Transverse colon (tissue), 4 donors: ENCODE data around the gene COL13A1. TPM values are rescaled to one million over a fixed set of nuclear protein-coding genes. Genes with fewer than 3 reads are reported as not detected.

Experiments used
- DNase-seq: peaks from one replicate; pipeline ENCODE4 v3.0.0-alpha.2; 2019
- H3K27ac ChIP-seq, 4 donors: fragments of 200-600 bp; sonication (generic); 2 replicates each; pipeline ENCODE4 v1.5.1; 2016 to 2018; ENCODE audit warnings: inconsistent platforms in 4 of 4
- H3K27me3 ChIP-seq: fragments of 200-600 bp; sonication (generic); 2 replicates; pipeline ENCODE4 v1.5.1; 2017; ENCODE audit warnings: inconsistent platforms
- H3K36me3 ChIP-seq, 4 donors: fragments of 200-600 bp; sonication (generic); 2 replicates each; pipeline ENCODE4 v1.5.1; 2017 to 2019; ENCODE audit warnings: inconsistent platforms in 4 of 4
- H3K4me1 ChIP-seq, 4 donors: fragments of 200-600 bp; sonication (generic); 2 replicates each; pipeline ENCODE4 v1.5.1; 2017 to 2020; ENCODE audit warnings: inconsistent platforms in 4 of 4
- H3K4me3 ChIP-seq, 4 donors: fragments of 200-600 bp; sonication (generic); 1 replicate in 1 of 4; 2 replicates in 3 of 4; pipeline versions ENCODE4 v1.5.1 to v1.6.1; 2017 to 2019; ENCODE audit warnings: inconsistent platforms in 4 of 4
- H3K9me3 ChIP-seq, 2 donors: fragments of 200-600 bp; sonication (generic); 2 replicates each; pipeline ENCODE4 v1.5.1; 2017 to 2019; ENCODE audit warnings: inconsistent platforms in 2 of 2
- EP300 ChIP-seq: sonication (generic); formaldehyde crosslinking; IDR thresholded peaks from one replicate; pipeline ENCODE4 v1.6.1; 2017; ENCODE audit warnings: antibody characterized with exemption, low read depth
- POLR2A ChIP-seq: fragments of 450-650 bp; IDR thresholded peaks from one replicate; pipeline ENCODE4 v1.6.1; 2016; ENCODE audit warnings: antibody characterized with exemption, mild to moderate bottlenecking, moderate library complexity
- POLR2AphosphoS5 ChIP-seq, 3 donors: sonication (generic); formaldehyde crosslinking; IDR thresholded peaks; one replicate each; pipeline ENCODE4 v1.6.1; 2016; ENCODE audit warnings: antibody characterized with exemption in 3 of 3
- WGBS, 2 donors: methylation state at CpG; one replicate each; pipeline ENCODE4 v1.1.5; 2018; ENCODE audit warnings: low coverage in 1 of 2; 5-methylcytosine and 5-hydroxymethylcytosine counted together
- in situ Hi-C, 4 donors: fragments of 200-750 bp; cut with MboI; loops; one replicate each; pipeline versions ENCODE4 v1.15.0 to v1.15.1; 2017; ENCODE audit warnings: low sequenced_read_pairs in 3 of 4, low pct_ligation_motif_present in 1 of 4, low pct_unique_long_range_greater_than_20kb in 1 of 4
- intact Hi-C: fragments of 100-400 bp; cut with DNase I; formaldehyde crosslinking; loops from one replicate; pipeline ENCODE4 v1.15.1; 2023; ENCODE audit warnings: low total_unique reads
- total RNA-seq, 4 donors: library from RNA; depleted of rRNA; stranded (reverse); fragments of >200 nt; gene quantifications; one replicate each; pipeline ENCODE4 v1.1.0, GENCODE V29; 2016
- TF ChIP-seq, protein P1 (sequence below), 5 experiments: fragments of 200-600 bp in 3 of 5; fragments of 450-650 bp in 2 of 5; sonication (generic) in 3 of 5; IDR thresholded peaks; 1 replicate in 2 of 5; 2 replicates in 3 of 5; pipeline ENCODE4 v1.5.1; 2016 to 2017; ENCODE audit warnings: antibody characterized with exemption in 5 of 5, inconsistent platforms in 3 of 5, mild to moderate bottlenecking in 2 of 5, moderate library complexity in 1 of 5

COL13A1 gene
- total RNA-seq, 4 donors from 2014 or later = 0.68 to 8.2 (median 2.1) TPM

DNA sequence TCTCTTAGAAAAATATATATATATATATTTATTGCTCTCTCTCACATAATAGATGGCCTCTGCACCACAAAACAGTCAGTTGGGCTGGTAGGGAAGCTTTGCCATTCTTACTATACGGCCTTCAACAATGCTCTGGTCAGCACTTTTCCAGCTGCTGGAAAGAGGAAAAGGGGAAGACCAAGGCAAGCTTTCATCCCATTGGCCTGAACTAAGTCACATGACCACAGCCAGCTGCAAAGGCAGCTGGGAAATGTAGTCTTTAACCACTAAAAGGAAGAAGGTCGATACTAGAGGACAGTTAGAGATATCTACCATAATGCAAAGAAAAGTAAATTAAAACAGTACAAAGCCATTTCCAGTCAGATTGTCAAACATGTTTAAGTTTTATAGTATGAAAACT lies 192.6 kb downstream of the COL13A1 start:
- no peaks in the 10 kb centered on the region for H3K4me1 ChIP-seq
- DNase-seq = peak; percentile 12
- TF ChIP-seq POLR2AphosphoS5 (IDR thresholded peaks at IDR 0.05) = no peak
- TF ChIP-seq POLR2A = no peak
- no peak for TF ChIP-seq EP300
- TF ChIP-seq, protein P1, sequence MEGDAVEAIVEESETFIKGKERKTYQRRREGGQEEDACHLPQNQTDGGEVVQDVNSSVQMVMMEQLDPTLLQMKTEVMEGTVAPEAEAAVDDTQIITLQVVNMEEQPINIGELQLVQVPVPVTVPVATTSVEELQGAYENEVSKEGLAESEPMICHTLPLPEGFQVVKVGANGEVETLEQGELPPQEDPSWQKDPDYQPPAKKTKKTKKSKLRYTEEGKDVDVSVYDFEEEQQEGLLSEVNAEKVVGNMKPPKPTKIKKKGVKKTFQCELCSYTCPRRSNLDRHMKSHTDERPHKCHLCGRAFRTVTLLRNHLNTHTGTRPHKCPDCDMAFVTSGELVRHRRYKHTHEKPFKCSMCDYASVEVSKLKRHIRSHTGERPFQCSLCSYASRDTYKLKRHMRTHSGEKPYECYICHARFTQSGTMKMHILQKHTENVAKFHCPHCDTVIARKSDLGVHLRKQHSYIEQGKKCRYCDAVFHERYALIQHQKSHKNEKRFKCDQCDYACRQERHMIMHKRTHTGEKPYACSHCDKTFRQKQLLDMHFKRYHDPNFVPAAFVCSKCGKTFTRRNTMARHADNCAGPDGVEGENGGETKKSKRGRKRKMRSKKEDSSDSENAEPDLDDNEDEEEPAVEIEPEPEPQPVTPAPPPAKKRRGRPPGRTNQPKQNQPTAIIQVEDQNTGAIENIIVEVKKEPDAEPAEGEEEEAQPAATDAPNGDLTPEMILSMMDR (IDR thresholded peaks at IDR 0.05) = no peak
- H3K27ac ChIP-seq = no peak overlapping the region
- H3K36me3 ChIP-seq = no peaks in the 10 kb centered on the region
- H3K4me3 ChIP-seq = no peak overlapping the region
- intact Hi-C loops = no loop called here
- H3K27me3 ChIP-seq = no peaks in the 10 kb centered on the region
- H3K9me3 ChIP-seq = no peaks in the 10 kb centered on the region
- in situ Hi-C loops = no loop called here
- 38 to 56% methylated on average over 2 of the region's 2 CpGs for WGBS, 2 donors

DNA sequence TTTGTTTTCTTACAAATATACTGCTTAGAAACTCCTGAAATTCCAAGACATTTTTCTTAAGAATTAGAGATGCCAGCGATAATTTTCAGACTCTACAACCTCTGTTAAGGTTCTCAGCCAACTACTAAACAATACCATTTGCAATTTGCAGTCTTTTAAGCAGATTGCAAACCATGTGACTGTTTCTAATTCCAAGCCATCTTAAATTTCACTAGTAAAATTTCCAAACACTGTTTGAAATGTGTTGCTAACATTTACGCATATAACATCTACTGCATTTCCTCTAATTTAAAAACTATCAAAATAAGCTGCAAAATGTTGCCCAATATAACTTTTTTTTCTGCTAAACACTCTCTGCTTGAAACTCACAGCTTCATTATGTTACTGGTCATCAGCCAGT lies 194.9 kb downstream of the COL13A1 start:
- no peak for TF ChIP-seq EP300
- TF ChIP-seq POLR2AphosphoS5 (IDR thresholded peaks at IDR 0.05) = no peak
- TF ChIP-seq, protein P1 (IDR thresholded peaks at IDR 0.05) = no peak
- TF ChIP-seq POLR2A = no peak

DNA sequence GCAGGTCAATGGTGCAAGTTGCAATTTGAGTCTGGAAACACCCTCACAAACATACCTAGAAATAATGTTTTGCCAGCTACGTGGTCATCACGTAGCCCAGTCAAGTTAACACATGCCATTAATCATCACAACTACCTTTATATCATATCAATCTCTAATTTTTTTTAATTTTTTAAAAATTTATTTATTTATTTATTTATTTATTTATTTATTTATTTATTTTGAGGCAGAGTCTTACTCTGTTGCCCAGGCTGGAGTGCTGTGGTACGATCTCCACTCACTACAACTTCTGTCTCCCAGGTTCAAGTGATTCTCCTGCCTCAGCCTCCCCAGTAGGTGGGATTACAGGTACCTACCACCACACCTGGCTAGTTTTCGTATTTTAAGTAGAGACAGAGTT lies 198.6 kb downstream of the COL13A1 start:
- H3K9me3 ChIP-seq = no peaks in the 10 kb centered on the region
- H3K27me3 ChIP-seq = peaks cover 17% of the 10 kb centered on the region
- H3K4me3 ChIP-seq = no peak overlapping the region
- H3K4me1 ChIP-seq = no peaks in the 10 kb centered on the region
- in situ Hi-C loops = no loop called here
- intact Hi-C loops = no loop called here
- no peaks in the 10 kb centered on the region for H3K36me3 ChIP-seq
- 87 to 97% methylated on average over 2 to 4 of the region's 4 CpGs for WGBS, 2 donors
- H3K27ac ChIP-seq = no peak overlapping the region
- no peak for DNase-seq
- no peak for TF ChIP-seq POLR2A

More for the DNA sequence above, 194.9 kb downstream of the COL13A1 start:
- no peaks in the 10 kb centered on the region for H3K36me3 ChIP-seq
- H3K9me3 ChIP-seq = no peaks in the 10 kb centered on the region
- in situ Hi-C loops (no loop called here), intact Hi-C loops (no loop called here)
- no peaks in the 10 kb centered on the region for H3K4me1 ChIP-seq
- H3K27ac ChIP-seq = no peak overlapping the region
- WGBS, 2 donors = 78 to 88% methylated on average over 2 of the region's 2 CpGs
- no peak for DNase-seq
- no peaks in the 10 kb centered on the region for H3K27me3 ChIP-seq
- H3K4me3 ChIP-seq = no peak overlapping the region

DNA sequence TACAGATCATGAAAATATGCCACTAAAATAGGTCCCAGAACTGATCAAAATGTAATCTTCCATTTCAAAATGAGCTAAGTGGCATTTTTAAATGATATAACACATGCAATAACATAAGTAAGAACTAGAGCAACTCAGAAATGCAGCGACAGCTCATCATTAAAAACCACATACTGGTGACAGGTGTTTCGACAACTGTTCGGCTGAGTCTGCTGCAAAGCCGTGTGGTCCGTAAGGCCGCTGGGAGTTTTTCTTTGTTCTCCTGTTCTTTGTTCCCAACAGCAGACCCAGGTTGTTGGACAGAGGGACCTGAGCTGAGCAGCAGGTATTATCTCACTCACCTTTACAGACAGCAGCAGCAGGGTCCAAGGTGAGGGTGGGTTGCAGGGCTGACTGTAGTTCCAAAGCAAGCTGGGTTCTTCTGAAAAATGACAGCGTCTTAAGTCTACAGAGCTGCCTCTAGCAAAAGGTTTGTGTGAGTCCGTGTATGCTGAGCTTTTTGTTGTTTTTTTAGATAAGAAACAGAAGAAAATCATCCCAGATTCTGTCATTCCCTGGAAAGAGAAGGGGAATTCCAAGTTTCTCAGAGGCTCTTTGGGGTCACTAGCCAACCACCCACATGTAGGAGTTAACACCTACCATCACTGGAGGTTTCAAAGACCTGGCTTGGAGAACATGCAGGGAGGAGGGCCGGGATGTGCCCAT lies 205.6 kb downstream of the COL13A1 start:
- peaks cover 46% of the 10 kb centered on the region for H3K27me3 ChIP-seq
- no peak for DNase-seq
- H3K4me3 ChIP-seq = no peak overlapping the region
- H3K36me3 ChIP-seq = no peaks in the 10 kb centered on the region
- H3K9me3 ChIP-seq = no peaks in the 10 kb centered on the region
- H3K27ac ChIP-seq = no peak overlapping the region
- no peak for TF ChIP-seq EP300
- no peak for TF ChIP-seq POLR2A
- TF ChIP-seq POLR2AphosphoS5 (IDR thresholded peaks at IDR 0.05) = no peak
- TF ChIP-seq, protein P1 (IDR thresholded peaks at IDR 0.05) = no peak
- intact Hi-C loops (no loop called here), in situ Hi-C loops (no loop called here)
- no peaks in the 10 kb centered on the region for H3K4me1 ChIP-seq
- WGBS, 2 donors = 62 to 83% methylated on average over 2 to 9 of the region's 9 CpGs

Other genes starting within 250 kb of the COL13A1 start
- gene NEUROG3, start 228.5 kb upstream of the COL13A1 start, total RNA-seq = 1 to 10 TPM in 1 of 4 donors, under 1 TPM in 2, not detected in 1; 0.41 to 8.2 (median 0.64) TPM
- gene FAM241B, start 171.7 kb upstream of the COL13A1 start, total RNA-seq = 1 to 10 TPM in 1 of 4 donors, under 1 TPM in 1, not detected in 2; 0.95 to 1.4 TPM